B cell (primary cell): ENCODE data around the gene XRCC4. TPM values are rescaled to one million over a fixed set of nuclear protein-coding genes. Genes with fewer than 3 reads are reported as not detected.

Experiments used
- ATAC-seq: fragments of 200-7000 bp; cut with Tn5 transposase; one replicate; pipeline ENCODE4 v1.10.0; 2021; ENCODE audit warnings: low read depth, mild to moderate bottlenecking, moderate number of reproducible peaks, moderate library complexity
- CTCF ChIA-PET: fragments of 350-600 bp; sonication (Branson Sonifier 250); formaldehyde crosslinking; loops from one replicate; lab custom pipeline; 2021; ENCODE audit warnings: antibody characterized with exemption, inconsistent platforms; lab: Charles Lee
- POLR2A ChIA-PET: fragments of 350-600 bp; sonication (Branson Sonifier 250); formaldehyde crosslinking; loops from one replicate; lab custom pipeline; 2021; ENCODE audit warnings: antibody characterized with exemption; lab: Charles Lee
- DNase-seq: peaks from one replicate; pipeline ENCODE4 v3.0.0; 2013
- H2AFZ ChIP-seq: 2 replicates; pipeline ENCODE4 v1.6.1; 2012; ENCODE audit warnings: mild to moderate bottlenecking, low read depth, low read length; ENCODE audit not compliant: insufficient read depth, poor library complexity, severe bottlenecking
- H3K27ac ChIP-seq, 2 donors: 1 replicate in 1 of 2; 2 replicates in 1 of 2; pipeline ENCODE4 v1.5.1; 2012 to 2013; ENCODE audit warnings: low read length in 2 of 2, mild to moderate bottlenecking in 2 of 2, moderate library complexity in 1 of 2
- H3K27me3 ChIP-seq, 4 experiments: fragments of 200-600 bp in 1 of 4; sonication (generic) in 1 of 4; replicated peaks in 1 of 4; 1 replicate in 2 of 4; 2 replicates in 2 of 4; pipeline versions ENCODE4 v1.6.1 to v1.7.0; 2013 to 2016; ENCODE audit warnings: low read length in 3 of 4, mild to moderate bottlenecking in 2 of 4, mixed read lengths in 1 of 4, moderate library complexity in 1 of 4; ENCODE audit not compliant: insufficient read depth in 4 of 4, control insufficient read depth in 3 of 4; ENCODE audit errors: control extremely low read depth in 1 of 4
- H3K36me3 ChIP-seq, 2 experiments: replicated peaks in 1 of 2; 1 replicate in 1 of 2; 2 replicates in 1 of 2; pipeline versions ENCODE4 v1.6.1 to v1.7.1; 2013; ENCODE audit warnings: low read length in 1 of 2; ENCODE audit not compliant: insufficient read depth in 2 of 2, control insufficient read depth in 1 of 2; ENCODE audit errors: control extremely low read depth in 1 of 2, extremely low read depth in 1 of 2
- H3K4me1 ChIP-seq, 2 donors: fragments of 200-600 bp in 1 of 2; sonication (generic) in 1 of 2; 1 replicate in 1 of 2; 2 replicates in 1 of 2; pipeline versions ENCODE4 v1.5.1 to v1.6.1; 2013 to 2017; ENCODE audit warnings: low read length in 2 of 2; ENCODE audit not compliant: control insufficient read depth in 2 of 2, insufficient read depth in 2 of 2
- H3K4me2 ChIP-seq: replicated peaks from 2 replicates; pipeline ENCODE3; 2012; ENCODE audit warnings: mild to moderate bottlenecking, low read depth, low read length; ENCODE audit not compliant: poor library complexity, severe bottlenecking
- H3K4me3 ChIP-seq, 5 experiments: fragments of 200-600 bp in 1 of 5; sonication (generic) in 1 of 5; 1 replicate in 3 of 5; 2 replicates in 2 of 5; pipeline versions ENCODE4 v1.5.1 to v1.7.0; 2011 to 2016; ENCODE audit warnings: low read length in 4 of 5, mild to moderate bottlenecking in 4 of 5, low read depth in 2 of 5, control low read depth in 1 of 5, moderate library complexity in 1 of 5; ENCODE audit not compliant: insufficient read depth in 1 of 5; ENCODE audit errors: control extremely low read depth in 1 of 5, extremely low read depth in 1 of 5
- H3K79me2 ChIP-seq: fragments of 200-600 bp; sonication (generic); one replicate; pipeline ENCODE4 v1.6.0; 2016; ENCODE audit warnings: low read length; ENCODE audit not compliant: control insufficient read depth, insufficient read depth
- H3K9ac ChIP-seq: fragments of 200-600 bp; sonication (generic); 2 replicates; pipeline ENCODE4 v1.6.1; 2017; ENCODE audit warnings: mild to moderate bottlenecking, low read length, moderate library complexity
- H3K9me3 ChIP-seq, 3 donors: one replicate each; pipeline versions ENCODE4 v1.6.1 to v1.7.1; 2013; ENCODE audit warnings: low read length in 2 of 3; ENCODE audit not compliant: control insufficient read depth in 2 of 3, insufficient read depth in 1 of 3; ENCODE audit errors: control extremely low read depth in 1 of 3
- H4K20me1 ChIP-seq: 2 replicates; pipeline ENCODE4 v1.6.0; 2012; ENCODE audit warnings: mild to moderate bottlenecking, low read length; ENCODE audit not compliant: insufficient read depth, control insufficient read depth, poor library complexity, severe bottlenecking
- H3K27ac Mint-ChIP-seq: one replicate; pipeline ENCODE4 v1.8.0; 2021; ENCODE audit warnings: mixed read lengths
- H3K27me3 Mint-ChIP-seq: one replicate; pipeline ENCODE4 v1.8.0; 2021; ENCODE audit warnings: mixed read lengths
- H3K4me1 Mint-ChIP-seq: one replicate; pipeline ENCODE4 v1.8.0; 2021; ENCODE audit warnings: mixed read lengths
- H3K4me3 Mint-ChIP-seq: one replicate; pipeline ENCODE4 v1.8.0; 2021; ENCODE audit warnings: mixed read lengths
- H3K9me3 Mint-ChIP-seq: one replicate; pipeline ENCODE4 v1.8.0; 2022; ENCODE audit warnings: mixed read lengths; ENCODE audit not compliant: insufficient read depth
- CTCF ChIP-seq: fragments of 200-600 bp; IDR thresholded peaks from one replicate; pipeline ENCODE4 v1.8.0; 2022; ENCODE audit warnings: antibody characterized with exemption, mild to moderate bottlenecking
- EZH2 ChIP-seq: IDR thresholded peaks from 2 replicates; pipeline ENCODE4 v1.6.1; 2012; ENCODE audit warnings: borderline replicate concordance, low read depth, mild to moderate bottlenecking, moderate library complexity, low read length; ENCODE audit not compliant: insufficient read depth, poor library complexity, severe bottlenecking
- WGBS: methylation state at CpG from one replicate; pipeline ENCODE4 v1.1.5; 2013; ENCODE audit warnings: missing lambda C conversion rate; ENCODE audit not compliant: insufficient coverage; 5-methylcytosine and 5-hydroxymethylcytosine counted together
- intact Hi-C: fragments of 100-400 bp; cut with micrococcal nuclease; formaldehyde crosslinking; loops from one replicate; pipeline ENCODE4 v1.10.0; 2022
- polyA plus RNA-seq: library from polyadenylated mRNA; depleted of rRNA; stranded (reverse); fragments of >200 nt; gene quantifications from 2 replicates; pipeline ENCODE4 v1.2.3, GENCODE V29; 2012
- total RNA-seq, 2 donors: library from RNA; stranded (reverse); fragments of 120-200 nt in 1 of 2; gene quantifications; 1 replicate in 1 of 2; 2 replicates in 1 of 2; pipeline versions ENCODE4 v1.2.3 to v1.2.4, GENCODE V29; 2013 to 2022

Gene XRCC4
- total and polyA plus RNA-seq, 2 donors (not counting 1 experiment from before 2014, with no cell fraction given) = 1.3 to 7.7 TPM

DNA sequence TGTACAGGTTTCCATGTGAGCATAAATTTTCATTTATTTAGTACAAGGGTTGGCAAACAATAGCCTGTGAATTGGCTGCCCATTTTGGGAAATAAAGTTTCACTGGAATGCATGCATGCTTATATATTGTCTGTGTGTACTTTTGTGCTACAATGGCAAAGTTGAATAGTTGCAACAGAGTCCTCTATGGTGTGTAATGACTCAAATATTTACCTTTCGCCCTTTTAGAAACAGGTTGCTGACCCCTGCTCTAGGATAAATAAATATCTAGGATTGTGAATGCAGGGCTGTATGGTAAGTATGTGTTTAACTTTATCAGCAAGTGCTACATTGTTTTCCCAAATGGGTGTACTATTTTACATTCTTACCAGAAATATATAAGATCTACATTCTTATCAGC, 47.2 kb downstream of the XRCC4 start:
- CTCF ChIA-PET = no interaction called here
- Histone ChIP-seq H3K4me2 (no peak overlapping the region), H3K27ac (no peak overlapping the region), H4K20me1 (no peaks in the 10 kb centered on the region), H3K79me2 (no peaks in the 10 kb centered on the region), H3K4me1 (no peaks in the 10 kb centered on the region), H2AFZ (no peak overlapping the region), H3K4me3 (no peak overlapping the region), H3K9ac (no peak overlapping the region), H3K27me3 (no peaks in the 10 kb centered on the region), H3K36me3 (peaks cover 0 to 2% of the 10 kb centered on the region in 2 experiments), H3K9me3 (peaks cover 0 to 3% (median 0%) of the 10 kb centered on the region in 3 donors)
- TF ChIP-seq CTCF (no peak), EZH2 (no peak)
- Mint-ChIP-seq H3K4me3 (no peak overlapping the region), H3K27ac (no peak overlapping the region), H3K4me1 (no peaks in the 10 kb centered on the region), H3K27me3 (no peaks in the 10 kb centered on the region), H3K9me3 (peaks cover 6% of the 10 kb centered on the region)
- no peak for ATAC-seq
- WGBS = no CpG with 5 or more reads among the region's 1 CpG
- DNase-seq = no peak
- intact Hi-C loops = no loop called here
- POLR2A ChIA-PET = no interaction called here

DNA sequence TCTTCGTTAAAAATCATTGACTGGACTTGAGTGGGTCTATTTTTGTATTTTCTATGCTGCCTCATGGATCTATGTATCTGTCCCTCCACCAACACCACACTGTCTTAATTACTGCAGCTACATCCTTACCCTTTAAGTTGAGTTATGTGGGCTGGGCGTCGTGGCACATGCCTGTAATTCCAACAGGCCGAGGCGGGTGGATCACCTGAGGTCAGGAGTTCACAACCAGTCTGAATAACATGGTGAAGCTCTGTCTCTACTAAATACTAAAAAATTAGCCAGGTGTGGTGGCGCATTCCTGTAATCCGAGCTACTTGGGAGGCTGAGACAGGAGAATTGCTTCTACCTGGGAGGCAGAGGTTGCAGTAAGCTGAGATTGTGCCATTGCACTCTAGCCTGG, 48.2 kb downstream of the XRCC4 start:
- no peak overlapping the region for H3K4me2 ChIP-seq
- ChIA-PET POLR2A (no interaction called here), CTCF (no interaction called here)
- H3K79me2 ChIP-seq = no peaks in the 10 kb centered on the region
- Mint-ChIP-seq H3K9me3 (peaks cover 6% of the 10 kb centered on the region), H3K27me3 (no peaks in the 10 kb centered on the region), H3K27ac (no peak overlapping the region), H3K4me1 (no peaks in the 10 kb centered on the region), H3K4me3 (no peak overlapping the region)
- no peak for DNase-seq
- no peak for ATAC-seq
- 100% methylated on average over 4 of the region's 7 CpGs for WGBS
- H4K20me1 ChIP-seq = no peaks in the 10 kb centered on the region
- H2AFZ ChIP-seq = no peak overlapping the region
- H3K9me3 ChIP-seq = peaks cover 0 to 3% (median 0%) of the 10 kb centered on the region in 3 donors
- H3K36me3 ChIP-seq = no peaks in the 10 kb centered on the region
- H3K4me3 ChIP-seq = no peak overlapping the region
- H3K27ac ChIP-seq = no peak overlapping the region
- TF ChIP-seq EZH2 (no peak), CTCF (no peak)
- H3K9ac ChIP-seq = no peak overlapping the region
- H3K27me3 ChIP-seq = no peaks in the 10 kb centered on the region
- H3K4me1 ChIP-seq = no peaks in the 10 kb centered on the region
- intact Hi-C loops = no loop called here
